Suppressor macrophage treated with lipopolysaccharide for 1 hour (primary cell): ENCODE measurements around the gene RFX5.
"Not testable (repeated sequence)": the region's sequence is repeated elsewhere in the genome, so short reads cannot be mapped to it uniquely, and the experiment has no call there.

Experiments
- DNase-seq, 3 donors: peaks; one replicate each; pipeline ENCODE4 v3.0.0-alpha.2; 2020 to 2022

The RFX5 gene

DNA sequence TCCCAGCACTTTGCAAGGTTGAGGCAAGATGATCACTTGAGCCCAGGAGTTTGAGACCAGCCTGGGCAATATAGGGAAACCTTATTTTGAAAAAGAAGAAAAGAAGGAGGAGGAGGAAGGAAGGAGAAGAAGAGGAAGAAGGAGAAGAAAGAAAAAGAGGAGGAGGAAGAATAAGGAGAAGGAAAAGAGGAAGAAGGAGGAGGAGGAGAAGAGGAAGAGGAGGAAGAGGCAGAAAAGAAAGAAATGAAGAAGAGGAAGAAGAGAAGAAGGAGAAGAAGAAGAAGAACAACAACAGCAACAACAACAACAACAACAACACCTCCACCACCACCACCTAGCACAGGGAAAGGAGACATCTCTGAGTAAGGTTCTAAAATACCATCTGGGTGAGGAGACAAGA lies 14.8 kb upstream of the RFX5 start:
- DNase-seq: no peak

DNA sequence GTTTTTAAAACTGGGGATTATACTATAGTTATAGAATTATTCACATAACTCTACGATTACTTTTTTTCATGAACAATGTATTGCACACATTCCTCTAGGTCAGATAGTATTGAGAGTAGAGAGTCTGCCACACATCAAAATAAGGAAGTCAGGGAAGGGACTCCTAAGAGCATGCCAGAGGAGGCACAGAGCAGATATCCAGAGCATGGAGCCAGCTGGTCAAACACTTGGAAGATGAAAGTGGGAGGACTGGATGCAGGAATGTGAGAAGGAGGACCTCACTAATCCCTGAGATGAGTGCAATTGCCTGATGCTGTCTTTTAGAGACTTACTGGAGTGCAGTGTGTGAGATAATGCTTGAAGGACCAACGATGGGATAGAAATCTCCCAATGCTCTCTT lies 9.6 kb upstream of the RFX5 start:
- DNase-seq: no peak

DNA sequence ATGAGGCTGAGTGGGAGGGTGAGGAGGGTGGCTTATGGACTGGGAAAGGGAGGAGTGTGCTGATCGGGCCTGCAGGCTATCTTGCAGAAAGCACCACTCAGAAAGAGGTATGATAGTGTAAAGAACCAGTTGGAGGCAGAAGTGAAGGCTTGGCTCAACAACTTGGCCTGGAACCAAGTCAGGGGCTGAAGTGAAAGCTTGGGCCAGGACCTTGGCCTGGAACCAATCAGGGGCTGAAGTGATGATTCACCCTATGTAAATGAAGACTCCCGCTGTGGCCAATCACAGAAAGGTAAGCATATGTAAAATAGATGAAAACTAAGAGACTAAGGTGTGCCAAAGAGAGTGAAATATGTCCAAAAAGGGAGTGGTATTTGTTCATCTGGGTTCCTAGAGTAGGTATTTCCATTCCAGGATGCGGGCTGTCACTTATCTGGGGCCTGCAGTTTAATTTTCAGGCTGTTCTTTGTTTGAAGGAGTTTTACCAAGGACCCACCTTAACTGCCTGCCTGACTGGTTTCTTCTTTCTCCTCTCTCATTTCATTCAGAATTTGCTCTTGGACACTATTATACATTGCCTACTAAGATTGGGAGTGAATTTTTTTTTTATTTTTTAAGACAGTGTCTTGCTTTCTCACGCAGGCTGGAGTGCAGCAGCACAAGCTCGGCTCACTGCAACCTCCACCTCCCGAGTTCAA lies 5.1 kb upstream of the RFX5 start:
- peak in 1 of 3 donors; percentile 45 for DNase-seq

- not testable (repeated sequence) for DNase-seq
Observed at GRCh38 chr1:151350323-151350722, 3.3 kb upstream of the RFX5 start.

GRCh38 chr1:151347523-151348246 lies 633 bp upstream of the RFX5 start:
- no peak for DNase-seq

DNA sequence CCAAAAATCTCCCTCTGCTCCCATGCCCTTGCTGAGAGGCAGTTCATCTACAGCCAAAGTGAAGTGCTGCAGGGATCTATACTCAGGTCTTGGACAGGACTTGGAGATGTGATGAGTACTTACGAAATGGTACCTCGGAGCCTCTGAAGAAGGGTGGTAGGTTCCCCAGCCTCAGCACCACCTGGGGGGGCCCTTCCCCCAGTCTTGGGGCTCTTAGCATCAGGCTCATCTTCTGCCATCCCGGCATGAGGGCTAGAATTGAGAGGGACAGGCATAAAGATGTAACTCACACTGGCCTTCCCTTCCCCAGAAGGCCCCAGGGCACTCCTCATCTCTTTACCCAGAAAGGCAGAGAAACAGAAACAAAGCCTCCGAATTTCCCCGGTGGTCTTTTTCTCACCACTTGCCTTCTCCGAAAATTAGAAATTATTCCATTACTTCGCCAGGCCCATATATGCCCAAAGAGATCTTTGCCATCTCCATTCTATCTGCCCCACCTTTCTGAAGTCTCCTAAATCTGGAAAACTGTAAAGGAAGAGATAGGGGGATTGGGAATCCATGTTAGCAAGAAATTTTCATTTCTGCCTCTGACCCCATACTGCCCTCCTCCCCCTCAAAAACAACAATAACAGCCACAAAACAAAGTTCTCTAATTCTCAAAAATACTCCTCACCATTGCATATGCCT lies 827 bp downstream of the RFX5 start:
- no peak for DNase-seq

- DNase-seq: peak; percentile 26 to 54 (median 28)
Observed at GRCh38 chr1:151344291-151344690, 2.8 kb downstream of the RFX5 start.

GRCh38 chr1:151343587-151343986 lies 3.5 kb downstream of the RFX5 start:
- no peak for DNase-seq

- no peak for DNase-seq
Observed at GRCh38 chr1:151342569-151342968, 4.5 kb downstream of the RFX5 start.

DNA sequence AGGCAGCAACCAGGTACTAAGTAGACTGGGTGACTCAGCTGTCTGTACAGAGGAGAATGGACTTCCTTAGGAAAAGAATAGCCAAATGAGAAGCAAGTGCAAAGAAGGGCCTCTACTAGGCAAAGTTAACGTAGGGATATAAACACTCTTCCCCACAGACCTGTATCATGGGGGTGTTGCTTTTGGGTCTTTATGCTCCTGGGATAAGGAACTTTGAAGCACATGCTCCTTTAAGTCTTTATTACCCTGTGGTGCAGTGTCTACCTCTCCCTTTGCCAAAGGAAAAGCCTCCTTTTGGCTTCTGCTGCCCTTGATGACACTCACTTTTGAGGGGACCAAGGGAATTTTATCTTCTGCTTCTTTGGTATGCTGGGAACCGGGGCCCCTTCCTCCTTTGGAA lies 5.0 kb downstream of the RFX5 start:
- DNase-seq: no peak

DNA sequence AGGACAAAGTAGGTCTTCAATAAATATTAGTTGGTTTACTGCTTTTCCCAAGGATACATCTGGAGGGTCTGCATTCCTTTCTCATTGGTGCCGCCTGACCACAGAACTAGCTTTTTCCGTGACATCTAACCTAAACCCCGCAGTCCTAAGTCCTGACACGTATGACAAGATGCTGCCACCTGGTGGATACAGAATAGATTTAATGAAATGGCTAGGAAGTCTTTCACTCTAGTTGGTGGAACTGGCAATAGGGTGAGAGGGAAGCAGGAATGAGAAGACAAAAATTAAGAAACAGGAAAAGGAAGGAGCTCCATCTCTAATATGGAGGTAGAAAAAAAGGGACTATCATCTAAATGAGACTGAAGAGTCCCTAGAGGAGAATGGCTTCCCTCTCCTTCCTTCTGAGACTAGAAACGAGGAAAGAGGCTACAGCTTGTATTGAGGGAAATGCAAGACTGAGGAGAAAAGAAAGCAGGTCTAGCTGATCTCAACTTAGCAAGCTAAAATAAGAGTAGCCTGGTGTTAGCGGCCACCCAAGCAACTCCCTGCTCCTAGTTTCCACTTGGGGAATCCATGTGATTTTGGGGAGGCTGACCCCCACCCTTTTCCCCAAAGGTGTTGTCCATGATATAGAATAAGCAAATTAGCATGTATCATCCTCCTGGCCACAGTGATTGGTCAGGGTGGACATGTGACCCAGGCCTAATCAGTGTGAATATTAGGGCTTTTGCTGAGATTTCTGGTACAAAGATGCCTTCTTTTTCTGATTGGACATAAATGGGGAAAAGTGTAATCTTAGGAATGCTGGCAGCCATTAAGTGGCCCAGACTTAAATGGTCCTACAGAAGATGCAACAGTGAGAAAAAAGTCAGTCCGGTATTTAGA lies 5.9 kb downstream of the RFX5 start:
- peak; percentile 86 to 94 (median 91) for DNase-seq

- DNase-seq: peak; percentile 52 to 59 (median 57)
Observed at GRCh38 chr1:151336556-151336955, 10.5 kb downstream of the RFX5 start.

DNA sequence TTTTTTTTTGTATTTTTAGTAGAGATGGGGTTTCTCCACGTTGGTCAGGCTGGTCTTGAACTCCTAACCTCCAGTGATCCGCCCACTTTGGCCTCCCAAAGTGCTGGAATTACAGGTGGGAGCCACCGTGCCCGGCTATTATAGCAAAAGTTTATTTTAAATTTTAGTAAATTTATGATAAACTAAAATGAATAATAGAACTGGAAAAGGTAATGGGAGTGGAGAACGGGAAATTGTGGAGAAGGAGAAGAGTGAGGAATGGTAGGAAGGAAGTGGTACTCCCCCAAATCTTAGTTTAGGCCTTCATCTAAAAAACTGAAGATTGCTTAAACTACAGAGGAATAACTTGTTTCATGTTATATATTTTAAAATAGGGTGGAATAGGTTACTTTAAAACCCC lies 12.2 kb downstream of the RFX5 start:
- DNase-seq: no peak

- no peak for DNase-seq
Observed at GRCh38 chr1:151327903-151328674, 19.0 kb downstream of the RFX5 start.

- DNase-seq: peak; percentile 97 to 98 (median 97)
Observed at GRCh38 chr1:151327223-151327902, 19.7 kb downstream of the RFX5 start, which contains the start of gene PI4KB. TSS of gene PI4KB (minus strand) at chr1:151327416. CDS start at chr1:151316481, 10,935 bp downstream.

DNA sequence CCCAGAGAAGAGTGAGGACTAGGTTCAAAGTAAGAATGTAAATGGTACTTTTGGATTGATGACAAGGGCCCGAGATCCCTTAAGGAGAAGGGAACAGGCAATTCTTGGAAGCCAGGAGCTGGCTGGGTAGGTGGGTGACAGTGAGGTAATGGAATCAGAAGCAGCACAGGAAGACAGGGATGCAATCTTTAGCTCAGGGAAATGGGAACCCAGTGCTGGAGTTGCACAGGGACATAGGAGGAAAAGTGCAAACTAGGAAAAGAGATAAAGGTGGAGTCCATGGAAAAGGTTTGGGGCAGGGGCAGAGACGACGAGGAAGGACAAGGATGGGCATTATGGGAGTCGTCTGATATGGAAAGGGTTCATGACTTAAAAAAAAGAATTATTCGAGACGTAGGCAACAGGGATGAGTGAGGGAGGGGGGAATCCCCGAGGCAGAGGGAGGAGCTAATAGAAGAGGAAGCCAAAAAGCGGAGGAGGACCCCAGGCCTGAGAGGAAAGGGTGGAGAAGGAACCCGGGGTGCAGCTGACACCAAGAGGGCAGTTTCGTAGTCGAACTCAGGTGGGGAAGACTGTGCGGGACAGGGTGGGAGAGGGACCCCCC lies 20.3 kb downstream of the RFX5 start:
- peak; percentile 92 to 94 (median 93) for DNase-seq

DNA sequence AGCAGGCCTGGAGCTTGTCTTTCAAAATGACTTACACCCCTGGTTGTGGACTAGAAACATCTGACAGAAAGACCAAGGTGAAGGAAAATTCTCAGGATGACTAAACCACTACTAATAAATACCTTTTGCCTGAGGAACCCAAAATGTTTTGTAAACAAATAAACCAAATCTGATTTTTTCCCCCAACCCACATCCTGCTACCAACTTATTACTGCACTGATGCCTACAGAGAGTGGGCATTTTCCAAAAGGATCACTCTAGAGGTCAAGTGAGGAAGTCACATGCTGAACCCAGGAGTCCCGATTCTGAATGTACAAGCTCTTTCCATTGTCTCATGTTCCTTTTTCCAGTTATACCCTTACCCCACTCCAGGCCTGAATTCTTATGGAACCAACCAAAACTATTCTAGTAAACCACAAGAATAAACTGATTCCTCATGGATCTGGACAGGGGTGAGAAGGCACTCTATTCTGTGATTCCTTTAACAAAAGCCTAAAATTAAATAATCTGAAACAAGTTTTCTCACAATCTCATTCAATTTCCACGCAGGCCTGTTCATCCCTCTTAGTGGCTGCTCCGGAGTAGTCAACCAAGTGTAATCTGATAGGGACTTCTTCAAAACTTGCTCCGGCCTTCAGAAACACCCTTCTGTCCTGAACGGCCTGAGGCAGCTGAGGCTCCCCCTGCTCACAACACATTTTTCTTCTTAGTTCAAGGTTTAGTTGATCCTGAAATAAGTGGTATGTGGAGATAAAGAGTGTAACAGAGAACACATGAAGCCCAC lies 21.2 kb downstream of the RFX5 start:
- DNase-seq: peak in 2 of 3 donors; percentile 18 to 22

DNA sequence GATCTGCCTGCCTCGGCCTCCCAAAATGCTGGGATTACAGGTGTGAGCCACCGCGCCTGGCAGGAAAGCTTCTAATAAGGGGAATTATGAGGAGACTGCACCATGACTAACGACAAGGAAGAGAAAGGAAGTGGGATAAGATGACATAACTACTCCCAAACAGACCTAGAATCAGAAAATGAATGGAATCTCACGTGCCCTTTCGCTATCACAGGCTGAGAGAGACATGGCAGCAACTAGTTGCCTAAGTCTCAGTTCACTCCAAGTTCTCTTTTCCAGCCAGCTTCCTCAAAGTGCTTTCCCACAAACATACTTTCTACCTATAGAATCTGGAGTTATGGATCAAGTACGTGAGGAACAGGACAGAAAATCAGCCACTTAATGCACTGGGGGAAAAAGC lies 21.8 kb downstream of the RFX5 start:
- DNase-seq: peak; percentile 69 to 74 (median 71)

- DNase-seq: no peak
Observed at GRCh38 chr1:151324390-151324930, 22.6 kb downstream of the RFX5 start.

DNA sequence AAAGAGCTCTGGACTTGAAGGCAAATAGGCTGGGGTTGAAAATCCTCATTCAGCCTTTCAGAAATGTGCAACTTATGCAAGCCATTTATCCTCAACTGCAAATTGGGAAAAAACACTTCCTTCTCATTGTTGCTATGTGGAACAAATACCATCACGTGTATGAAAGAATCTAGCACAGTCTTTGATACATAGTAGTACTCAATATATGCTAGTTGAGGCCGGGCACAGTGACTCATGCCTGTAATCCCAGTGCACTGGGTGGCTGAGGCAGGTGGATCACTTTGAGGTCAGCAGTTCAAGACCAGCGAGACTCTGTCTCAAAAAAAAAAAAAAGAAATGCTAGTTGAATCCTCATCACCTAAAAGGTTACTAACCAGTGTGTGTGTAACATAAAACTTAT lies 28.1 kb downstream of the RFX5 start:
- DNase-seq: no peak
